Activated CD4-positive, CD25-positive, alpha-beta regulatory T cell treated with anti-CD3 and anti-CD28 coated beads, Interleukin-2, amount 50 U/mL, for 24 hours (primary cell): ENCODE results near the gene COL1A1.
A peak's percentile ranks its signal among the peaks of the same experiment; 100 is the strongest.

ENCODE experiments used
- ATAC-seq, 2 donors: fragments of 150-1000 bp; cut with Tn5 transposase; one replicate each; pipeline ENCODE4 v1.10.0; 2021; ENCODE audit warnings: mild to moderate bottlenecking in 1 of 2, moderate library complexity in 1 of 2

The COL1A1 gene

DNA sequence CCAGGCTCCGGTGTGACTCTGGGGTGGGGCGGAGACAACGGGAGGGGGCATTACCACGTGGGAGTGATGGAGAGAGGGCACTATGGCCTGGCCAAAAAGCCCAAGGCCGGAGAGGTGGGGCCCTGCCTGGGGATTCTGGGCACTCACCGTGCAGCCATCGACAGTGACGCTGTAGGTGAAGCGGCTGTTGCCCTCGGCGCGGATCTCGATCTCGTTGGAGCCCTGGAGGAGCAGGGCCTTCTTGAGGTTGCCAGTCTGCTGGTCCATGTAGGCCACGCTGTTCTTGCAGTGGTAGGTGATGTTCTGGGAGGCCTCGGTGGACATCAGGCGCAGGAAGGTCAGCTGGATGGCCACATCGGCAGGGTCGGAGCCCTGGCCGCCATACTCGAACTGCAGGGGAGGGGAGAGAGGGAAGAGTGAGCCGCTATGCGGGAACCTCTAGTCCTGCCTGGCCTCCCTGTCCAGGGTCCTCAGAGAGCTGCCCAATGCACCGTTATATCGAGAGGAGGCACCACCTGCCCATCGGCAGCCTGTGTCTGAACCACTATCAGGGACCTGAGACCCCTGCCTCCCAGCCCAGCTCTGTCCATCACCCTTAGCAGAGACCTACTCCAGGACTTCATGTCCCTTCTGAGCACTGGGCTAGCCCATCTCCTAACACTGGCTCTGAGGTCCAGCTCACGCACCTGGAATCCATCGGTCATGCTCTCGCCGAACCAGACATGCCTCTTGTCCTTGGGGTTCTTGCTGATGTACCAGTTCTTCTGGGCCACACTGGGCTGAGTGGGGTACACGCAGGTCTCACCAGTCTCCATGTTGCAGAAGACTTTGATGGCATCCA lies 15.6 kb downstream of the COL1A1 start:
- no peak for ATAC-seq

DNA sequence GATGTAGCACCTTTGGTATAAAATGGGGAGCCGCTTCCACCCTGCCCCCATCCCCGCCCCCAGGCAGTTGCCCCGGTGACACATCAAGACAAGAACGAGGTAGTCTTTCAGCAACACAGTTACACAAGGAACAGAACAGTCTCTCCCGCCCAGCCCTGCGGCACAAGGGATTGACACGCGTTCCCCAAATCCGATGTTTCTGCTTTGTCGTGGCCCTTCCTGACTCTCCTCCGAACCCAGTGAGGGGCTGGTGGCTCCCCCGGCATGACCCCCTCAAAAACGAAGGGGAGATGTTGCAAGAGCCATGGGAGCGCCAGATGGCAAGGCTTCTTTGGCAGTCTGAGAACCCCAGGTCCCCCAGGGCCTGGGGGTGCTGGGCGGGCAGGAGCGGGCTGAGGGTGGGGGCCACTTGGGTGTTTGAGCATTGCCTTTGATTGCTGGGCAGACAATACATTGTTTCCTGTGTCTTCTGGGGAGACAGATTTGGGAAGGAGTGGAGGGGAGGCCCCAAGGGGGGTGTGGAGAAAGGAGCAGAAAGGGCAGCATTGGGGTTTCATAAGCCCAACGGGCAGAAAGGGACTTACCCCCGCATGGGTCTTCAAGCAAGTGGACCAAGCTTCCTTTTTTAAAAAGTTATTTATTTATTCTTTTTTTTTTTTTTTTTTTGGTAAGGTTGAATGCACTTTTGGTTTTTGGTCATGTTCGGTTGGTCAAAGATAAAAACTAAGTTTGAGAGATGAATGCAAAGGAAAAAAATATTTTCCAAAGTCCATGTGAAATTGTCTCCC lies 16.6 kb downstream of the COL1A1 start:
- ATAC-seq = no peak

- no peak for ATAC-seq
These were observed 17.4 kb downstream of the COL1A1 start for GRCh38 chr17:50184064-50184463.

DNA sequence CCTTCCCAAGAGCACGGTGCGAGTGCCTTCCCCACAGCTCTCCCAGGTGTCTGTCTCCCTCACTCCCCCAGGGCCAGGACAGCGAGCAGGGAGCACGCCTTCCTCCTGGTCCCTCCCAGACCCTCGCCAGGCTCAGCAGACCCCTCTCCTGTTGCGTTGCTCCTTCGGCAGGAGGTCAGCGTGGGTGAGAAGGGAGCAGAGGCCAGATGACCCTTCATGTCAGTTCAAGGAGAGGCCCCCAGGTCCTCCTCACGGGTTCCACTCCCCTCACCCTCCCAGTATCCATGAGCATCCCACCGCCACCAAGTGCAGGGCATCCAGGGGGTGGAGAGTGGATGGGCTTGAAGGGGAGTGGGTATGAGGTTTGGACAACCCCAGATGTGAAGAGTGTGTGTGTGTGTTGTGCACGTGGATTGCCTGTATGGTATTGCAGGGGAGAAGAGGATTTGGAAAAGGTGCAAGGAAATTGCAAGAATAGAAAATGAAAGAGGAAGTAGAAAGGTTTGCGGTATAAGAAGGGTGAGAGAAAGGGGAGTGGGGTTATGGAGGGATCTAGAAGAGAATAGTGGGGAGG lies 17.9 kb downstream of the COL1A1 start:
- no peak for ATAC-seq

DNA sequence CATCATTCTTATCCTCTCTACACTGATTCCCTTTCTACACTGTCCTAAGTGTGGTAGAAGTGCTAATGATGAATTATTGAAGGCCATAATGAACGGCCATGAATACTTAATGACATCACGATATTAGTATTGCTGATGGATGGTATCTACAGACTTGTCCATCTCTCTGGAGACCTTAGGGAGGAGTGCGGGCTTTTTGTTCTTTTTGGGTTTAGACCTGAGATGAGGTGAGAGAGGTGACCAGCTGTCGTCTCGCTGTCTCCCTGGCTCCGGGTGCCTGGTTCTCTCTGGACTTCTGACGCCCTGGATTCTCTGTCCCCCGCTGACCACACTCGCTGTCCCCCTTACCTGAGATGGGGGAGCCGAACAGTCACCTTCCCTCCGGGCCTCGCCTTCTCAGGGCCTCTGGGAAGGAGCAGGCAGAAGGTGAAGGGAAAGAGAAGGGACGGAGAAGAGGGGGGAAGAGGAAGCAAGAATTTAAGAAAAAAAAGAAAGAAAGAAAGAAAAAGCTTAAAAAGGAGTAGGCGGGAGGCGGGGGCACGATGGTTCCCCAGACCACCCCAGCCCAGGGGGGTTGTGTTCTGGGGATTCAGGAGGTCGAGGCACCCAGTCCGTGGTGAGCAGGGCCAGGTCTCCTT lies 18.5 kb downstream of the COL1A1 start:
- ATAC-seq = no peak

DNA sequence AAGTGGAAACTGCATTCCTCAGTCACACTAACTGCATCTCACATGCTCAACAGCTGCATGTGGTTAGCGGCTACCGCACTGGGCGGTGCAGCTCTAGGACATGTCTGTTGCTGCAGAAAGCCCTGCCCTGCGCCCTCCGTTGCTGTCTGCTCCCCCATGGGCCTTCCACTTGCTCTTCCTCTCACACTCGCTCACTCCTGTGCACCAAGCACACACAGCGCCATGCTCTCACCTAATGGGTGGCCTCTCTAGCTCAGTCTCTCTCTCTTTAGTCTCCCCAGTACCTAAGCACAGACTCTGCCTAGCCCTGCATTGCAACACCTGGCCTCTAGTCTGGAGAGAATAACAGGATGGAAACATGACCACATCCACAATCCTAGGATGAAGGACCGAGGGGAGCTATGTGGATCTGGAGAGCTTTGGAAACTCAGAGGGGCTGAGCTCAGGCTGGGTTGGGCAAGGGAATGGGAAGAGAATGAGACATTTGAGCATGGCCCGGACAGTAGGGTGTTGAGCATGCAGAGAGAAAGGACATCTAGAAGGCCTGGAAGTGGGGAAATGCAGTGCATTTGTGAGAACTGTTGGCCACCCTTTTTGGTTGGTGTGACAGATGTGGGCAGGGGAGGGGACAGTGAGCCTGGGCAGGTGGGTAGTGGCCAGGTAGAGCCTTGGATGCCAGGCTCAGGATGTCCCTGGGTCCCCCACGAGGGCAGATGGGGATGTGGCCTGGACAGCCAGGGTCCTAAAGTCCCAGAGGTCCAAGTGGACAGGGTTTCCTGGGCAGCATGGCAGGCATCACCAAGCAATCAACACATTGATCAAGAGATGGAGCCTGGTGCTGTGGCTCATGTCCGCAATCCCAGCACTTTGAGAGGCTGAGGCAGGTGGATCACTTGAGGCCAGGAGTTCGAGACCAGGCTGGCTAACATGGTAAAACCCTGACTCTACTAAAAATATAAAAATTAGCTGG lies 19.6 kb downstream of the COL1A1 start:
- ATAC-seq = no peak

- no peak for ATAC-seq
These were observed 20.3 kb downstream of the COL1A1 start for GRCh38 chr17:50181144-50181543.

GRCh38 chr17:50180620-50181019 lies 20.8 kb downstream of the COL1A1 start:
- no peak for ATAC-seq

DNA sequence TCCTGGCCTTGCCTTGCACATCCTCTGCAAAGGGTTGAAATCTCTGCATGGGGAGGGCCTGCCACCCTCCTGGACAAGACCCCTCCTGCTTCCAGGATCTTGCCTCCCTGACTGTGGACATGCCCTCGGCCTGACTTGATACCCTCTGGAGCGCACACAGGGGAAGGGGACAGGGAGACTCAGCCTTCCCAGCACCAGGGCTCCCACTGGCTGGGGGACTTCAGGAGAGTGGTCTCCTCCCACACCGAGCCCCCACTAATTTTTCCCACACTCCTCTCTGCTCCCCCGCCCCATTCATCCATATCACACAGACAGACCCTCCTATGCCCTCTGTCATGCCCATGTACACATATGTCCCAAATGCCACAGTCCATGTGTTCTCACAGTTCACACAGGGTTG lies 21.3 kb downstream of the COL1A1 start:
- ATAC-seq = no peak

- ATAC-seq = peak; percentile 74 to 88
These were observed 23.2 kb downstream of the COL1A1 start for GRCh38 chr17:50177983-50178834.

DNA sequence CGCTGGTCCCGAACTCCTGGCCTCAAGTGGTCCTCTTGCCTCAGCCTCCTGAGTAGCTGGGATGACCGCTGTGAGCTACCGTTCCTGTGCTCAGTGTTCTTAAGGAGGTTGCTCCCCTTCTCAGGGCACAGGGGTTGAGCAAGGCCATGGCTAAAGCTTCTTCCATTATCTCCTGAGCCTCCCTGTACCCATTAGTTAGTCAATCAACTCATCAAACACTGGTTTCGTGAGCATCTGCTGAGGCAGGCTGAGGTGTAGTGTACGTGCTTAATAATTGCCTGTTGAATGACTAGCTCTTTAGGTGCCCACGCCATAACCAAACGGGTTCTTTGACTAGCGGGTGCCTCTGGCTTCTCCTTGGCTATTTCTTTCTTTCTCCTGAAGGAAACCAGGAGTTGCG lies 24.0 kb downstream of the COL1A1 start:
- ATAC-seq = no peak

- no peak for ATAC-seq
These were observed 24.7 kb downstream of the COL1A1 start for GRCh38 chr17:50176559-50177357.

DNA sequence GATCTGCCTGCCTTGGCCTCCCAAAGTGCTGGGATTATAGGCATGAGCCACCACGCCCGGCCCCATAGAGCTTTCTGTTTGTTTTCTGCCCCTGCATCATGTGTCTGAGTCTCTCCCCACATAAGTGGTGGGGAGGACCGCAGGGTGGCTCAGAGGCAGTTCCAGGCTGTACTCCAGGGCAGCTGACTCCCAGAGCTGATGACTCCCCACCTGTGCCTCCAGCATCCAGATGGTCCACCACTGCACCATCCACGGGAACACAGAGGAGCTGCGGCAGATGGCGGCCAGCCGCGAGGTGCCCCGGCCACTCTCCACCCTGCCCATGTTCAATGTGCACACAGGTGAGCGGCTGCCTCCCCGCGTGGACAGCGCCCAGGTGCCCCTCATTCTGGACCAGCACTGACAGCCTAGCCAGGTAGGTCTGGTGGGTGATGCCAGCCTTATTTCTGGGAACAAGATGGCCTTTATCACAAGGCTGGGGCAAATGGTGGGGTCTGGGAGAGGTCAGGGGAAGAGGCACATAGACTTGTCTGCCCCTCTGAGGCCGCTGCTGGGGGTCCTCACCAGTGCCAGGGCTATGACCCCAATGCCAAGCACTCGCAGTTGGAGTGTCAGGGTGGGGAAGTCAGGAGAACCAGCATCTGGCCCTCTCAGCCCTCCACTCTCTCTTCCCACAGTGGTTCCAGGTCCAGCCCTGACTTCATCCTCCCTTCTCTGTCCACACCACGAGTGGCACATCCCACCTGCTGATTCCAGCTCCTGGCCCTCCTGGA lies 26.2 kb downstream of the COL1A1 start:
- no peak for ATAC-seq

DNA sequence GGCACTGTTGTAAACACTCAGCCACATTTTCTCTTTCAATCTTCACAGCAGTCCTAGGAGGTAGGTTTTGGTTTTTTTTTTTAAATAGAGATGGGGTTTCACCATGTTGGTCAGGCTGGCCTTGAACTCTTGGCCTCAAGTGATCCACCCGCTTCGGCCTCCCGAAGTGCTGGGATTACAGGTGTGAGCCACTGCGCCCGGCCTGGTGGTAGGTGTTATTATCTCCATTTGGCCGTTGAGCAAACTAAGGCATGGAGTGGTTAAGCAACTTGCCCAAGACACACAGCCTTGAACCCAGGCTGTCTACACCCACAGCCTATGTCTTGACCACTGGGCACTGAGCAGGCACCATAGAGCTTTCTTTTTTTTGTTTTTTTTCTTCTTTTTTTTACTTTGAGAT lies 27.0 kb downstream of the COL1A1 start:
- no peak for ATAC-seq

DNA sequence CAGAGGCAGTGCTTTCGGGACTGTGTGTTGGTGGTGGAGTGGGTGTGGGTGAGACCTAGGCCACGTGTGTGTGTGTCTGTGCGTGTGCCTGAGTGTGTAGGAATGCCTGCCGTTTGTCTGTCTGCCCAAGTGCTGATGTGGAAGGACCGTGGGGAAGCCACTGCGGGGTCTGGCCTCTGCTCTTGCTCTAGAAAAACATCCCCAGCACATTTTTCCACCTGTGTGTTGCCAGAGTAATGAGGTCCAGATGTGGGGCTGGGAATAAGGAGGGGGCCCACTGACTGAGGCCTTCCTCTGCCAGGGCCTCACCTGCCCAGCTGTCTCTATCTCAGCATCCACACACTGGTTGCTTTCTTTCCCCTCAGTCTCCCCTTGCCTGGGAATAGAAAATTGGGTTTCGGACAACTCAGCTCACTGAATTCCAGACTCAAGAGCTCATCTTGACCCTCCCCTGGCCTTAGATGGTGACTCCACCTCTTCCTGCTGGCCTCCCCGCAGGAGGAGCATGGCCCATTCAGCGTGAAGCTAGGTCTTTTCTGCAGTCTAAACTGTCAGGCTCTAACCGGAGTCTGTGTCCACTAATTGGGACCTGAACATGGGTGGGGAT lies 28.0 kb downstream of the COL1A1 start:
- ATAC-seq = no peak

GRCh38 chr17:50172936-50173334 lies 28.5 kb downstream of the COL1A1 start:
- no peak for ATAC-seq

DNA sequence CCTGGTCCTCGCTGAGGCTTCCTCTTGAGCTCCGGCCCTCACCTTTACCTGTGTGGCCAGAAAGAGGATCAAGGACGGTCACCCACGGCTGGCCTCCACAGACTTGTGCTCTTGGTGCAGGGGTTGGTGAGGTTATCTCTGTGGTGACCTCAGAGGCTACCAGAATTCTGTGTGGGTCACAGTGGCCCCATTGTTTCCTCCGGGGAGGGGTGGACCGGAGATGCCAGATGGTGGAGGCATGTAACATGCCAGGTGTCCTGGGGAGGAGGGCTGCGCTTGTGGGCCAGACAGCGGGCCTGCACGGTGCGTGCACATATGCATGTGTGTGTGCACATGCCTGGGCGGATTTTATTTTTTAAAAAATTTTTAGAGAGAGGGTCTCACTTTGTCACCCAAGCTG lies 29.3 kb downstream of the COL1A1 start:
- no peak for ATAC-seq

DNA sequence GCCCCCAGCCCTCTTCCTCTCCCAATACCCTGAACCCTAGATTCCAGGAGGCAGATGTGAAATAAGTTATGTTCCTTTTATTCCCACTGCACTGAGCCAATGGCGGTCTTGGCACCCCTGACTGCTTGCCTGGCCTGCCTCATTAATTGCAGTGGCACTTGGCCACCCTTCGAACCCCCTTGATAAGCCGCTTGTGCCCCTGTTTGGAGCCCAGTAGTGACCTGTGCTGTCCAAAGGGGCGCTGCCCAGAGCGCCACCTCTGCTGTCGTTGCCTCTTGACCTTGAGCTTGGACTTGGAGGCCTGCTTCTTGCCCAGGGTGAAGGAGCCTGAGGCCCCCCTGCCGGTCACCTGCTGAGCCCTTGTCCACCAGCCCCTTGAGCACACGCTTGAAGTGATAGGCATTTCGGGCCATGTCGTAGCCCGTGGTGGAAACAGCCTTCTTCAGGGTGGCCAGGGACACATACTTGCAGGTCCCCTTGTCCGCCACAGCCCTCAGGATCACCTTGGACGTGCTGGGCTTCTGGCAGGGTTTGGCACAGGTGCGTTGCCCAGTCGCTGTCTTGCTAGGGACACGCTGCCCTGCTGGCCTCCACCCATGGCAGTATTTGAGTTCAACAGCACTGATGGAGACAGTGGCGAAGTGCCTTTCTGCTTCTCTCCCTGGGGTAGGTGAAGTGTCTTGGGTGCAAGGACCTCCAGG lies 29.9 kb downstream of the COL1A1 start:
- no peak for ATAC-seq
